Ecto neural progenitor cell (in vitro differentiated cells): ENCODE data around the gene CTIF.

Experiments
- DNase-seq: peaks from one replicate; pipeline ENCODE4 v3.0.0-alpha.2; 2018; ENCODE audit warnings: low spot score

CTIF gene

GRCh38 chr18:48533340-48534070, 5.3 kb upstream of the CTIF start:
- no peak for DNase-seq

- DNase-seq: no peak
Observed at GRCh38 chr18:48534364-48534763, 4.5 kb upstream of the CTIF start.

GRCh38 chr18:48535956-48536355, 2.9 kb upstream of the CTIF start:
- no peak for DNase-seq

GRCh38 chr18:48536516-48536915, 2.3 kb upstream of the CTIF start:
- no peak for DNase-seq

GRCh38 chr18:48539406-48540250, 797 bp downstream of the CTIF start:
- DNase-seq: peak; percentile 76

- DNase-seq: peak; percentile 84
Observed at GRCh38 chr18:48540251-48541025, 1.6 kb downstream of the CTIF start.

GRCh38 chr18:48541026-48541746, 2.4 kb downstream of the CTIF start:
- DNase-seq: peak; percentile 86

- DNase-seq: no peak
Observed at GRCh38 chr18:48541747-48542400, 3.0 kb downstream of the CTIF start.

- no peak for DNase-seq
Observed at GRCh38 chr18:48542513-48543181, 3.8 kb downstream of the CTIF start.

- no peak for DNase-seq
Observed at GRCh38 chr18:48543228-48543627, 4.4 kb downstream of the CTIF start.

- no peak for DNase-seq
Observed at GRCh38 chr18:48544116-48544515, 5.3 kb downstream of the CTIF start.

GRCh38 chr18:48544661-48545415, 6.0 kb downstream of the CTIF start:
- DNase-seq: no peak

GRCh38 chr18:48545757-48546321, 7.0 kb downstream of the CTIF start:
- DNase-seq: peak; percentile 89

- DNase-seq: no peak
Observed at GRCh38 chr18:48546396-48546795, 7.6 kb downstream of the CTIF start.

- DNase-seq: no peak
Observed at GRCh38 chr18:48547531-48547981, 8.7 kb downstream of the CTIF start.

GRCh38 chr18:48548011-48548771, 9.4 kb downstream of the CTIF start:
- no peak for DNase-seq

- DNase-seq: no peak
Observed at GRCh38 chr18:48548921-48549320, 10.1 kb downstream of the CTIF start.

- no peak for DNase-seq
Observed at GRCh38 chr18:48550101-48550729, 11.4 kb downstream of the CTIF start.
